IMR-90 (cell line): ENCODE measurements around the gene LRRC72. TPM values are rescaled to one million over a fixed set of nuclear protein-coding genes. Genes with fewer than 3 reads are reported as not detected.

Experiments used
- ATAC-seq: fragments of 200-7000 bp; cut with Tn5 transposase; 2 replicates; pipeline ENCODE4 v1.9.1; 2020; ENCODE audit warnings: low read depth, mild to moderate bottlenecking, moderate library complexity
- BruUV-seq: library from RNA; stranded (reverse); fragments of 400-500 nt; replicated peaks from 2 replicates; lab custom pipeline; 2021; lab: Mats Ljungman, UMichigan
- CTCF ChIA-PET: fragments of 300-600 bp; formaldehyde crosslinking; extraction: SDS; loops from one replicate; lab custom pipeline; 2021; ENCODE audit warnings: antibody characterized with exemption; lab: Yijun Ruan, JAX
- POLR2A ChIA-PET: fragments of 300-600 bp; sonication (Branson Sonifier 250); formaldehyde crosslinking; loops from one replicate; lab custom pipeline; 2022; ENCODE audit warnings: antibody characterized with exemption; ENCODE audit not compliant: unreplicated experiment; lab: Charles Lee
- DNase-seq: peaks from one replicate; pipeline ENCODE4 v3.0.0; 2013
- H2AFZ ChIP-seq: replicated peaks from 2 replicates; pipeline ENCODE3; 2013; ENCODE audit warnings: low read length, mild to moderate bottlenecking; ENCODE audit not compliant: poor library complexity
- H2AK5ac ChIP-seq: 2 replicates; pipeline ENCODE4 v1.6.1; 2013; ENCODE audit warnings: low read depth, low read length, inconsistent platforms
- H2AK9ac ChIP-seq: replicated peaks from 2 replicates; pipeline ENCODE3; 2013; ENCODE audit warnings: mild to moderate bottlenecking, low read depth, low read length, moderate library complexity; ENCODE audit not compliant: poor library complexity
- H2BK120ac ChIP-seq: 2 replicates; pipeline ENCODE4 v1.6.1; 2013; ENCODE audit warnings: low read depth, low read length, inconsistent platforms
- H2BK15ac ChIP-seq: 3 replicates; pipeline ENCODE4 v1.6.1; 2013; ENCODE audit warnings: low read depth, low read length, inconsistent platforms
- H2BK20ac ChIP-seq: 2 replicates; pipeline ENCODE4 v1.6.1; 2013; ENCODE audit warnings: low read depth, mild to moderate bottlenecking, inconsistent platforms, low read length, moderate library complexity
- H2BK5ac ChIP-seq: 2 replicates; pipeline ENCODE4 v1.6.1; 2013; ENCODE audit warnings: mild to moderate bottlenecking, low read depth, low read length, inconsistent platforms; ENCODE audit not compliant: poor library complexity, severe bottlenecking
- H3K14ac ChIP-seq: replicated peaks from 2 replicates; pipeline ENCODE4 v1.6.1; 2013; ENCODE audit warnings: low read depth, low read length, inconsistent platforms
- H3K18ac ChIP-seq: 2 replicates; pipeline ENCODE4 v1.6.1; 2013; ENCODE audit warnings: low read depth, low read length, control low read depth
- H3K23ac ChIP-seq: 2 replicates; pipeline ENCODE4 v1.6.1; 2013; ENCODE audit warnings: low read depth, low read length, inconsistent platforms
- H3K27ac ChIP-seq: 2 replicates; pipeline ENCODE4 v1.5.1; 2013; ENCODE audit warnings: mild to moderate bottlenecking, control low read depth, low read length; ENCODE audit not compliant: insufficient read depth
- H3K27me3 ChIP-seq: 2 replicates; pipeline ENCODE4 v1.6.1; 2013; ENCODE audit warnings: low read length; ENCODE audit not compliant: control insufficient read depth, insufficient read depth
- H3K36me3 ChIP-seq: 2 replicates; pipeline ENCODE4 v1.6.1; 2013; ENCODE audit warnings: low read length, mixed read lengths; ENCODE audit not compliant: control insufficient read depth, insufficient read depth
- H3K4ac ChIP-seq: 2 replicates; pipeline ENCODE4 v1.6.1; 2013; ENCODE audit warnings: low read depth, low read length, inconsistent platforms
- H3K4me1 ChIP-seq: 2 replicates; pipeline ENCODE4 v1.6.1; 2013; ENCODE audit warnings: low read length, mixed read lengths; ENCODE audit not compliant: control insufficient read depth, insufficient read depth
- H3K4me2 ChIP-seq: 2 replicates; pipeline ENCODE4 v1.6.1; 2013; ENCODE audit warnings: low read depth, mild to moderate bottlenecking, control low read depth, low read length, moderate library complexity
- H3K4me3 ChIP-seq: 2 replicates; pipeline ENCODE4 v1.5.1; 2013; ENCODE audit warnings: low read depth, mild to moderate bottlenecking, control low read depth, low read length, moderate library complexity; ENCODE audit not compliant: insufficient read depth
- H3K56ac ChIP-seq: 2 replicates; pipeline ENCODE4 v1.6.1; 2013; ENCODE audit warnings: low read length, inconsistent platforms; ENCODE audit not compliant: insufficient read depth; ENCODE audit errors: extremely low read depth
- H3K79me1 ChIP-seq, 2 experiments: 2 replicates each; pipeline ENCODE4 v1.6.1; 2013; ENCODE audit warnings: low read length in 2 of 2, inconsistent platforms in 1 of 2, low read depth in 1 of 2
- H3K9ac ChIP-seq: 2 replicates; pipeline ENCODE4 v1.6.1; 2013; ENCODE audit warnings: low read depth, low read length, control low read depth
- H3K9me1 ChIP-seq: 2 replicates; pipeline ENCODE4 v1.6.1; 2013; ENCODE audit warnings: low read length, inconsistent platforms; ENCODE audit not compliant: insufficient read depth
- H3K9me3 ChIP-seq: 2 replicates; pipeline ENCODE4 v1.6.1; 2013; ENCODE audit warnings: low read length; ENCODE audit not compliant: control insufficient read depth, insufficient read depth
- H4K20me1 ChIP-seq: 2 replicates; pipeline ENCODE4 v1.6.1; 2013; ENCODE audit warnings: low read length, inconsistent platforms; ENCODE audit not compliant: insufficient read depth
- H4K5ac ChIP-seq: 2 replicates; pipeline ENCODE4 v1.6.1; 2013; ENCODE audit warnings: mild to moderate bottlenecking, low read depth, low read length, control low read depth
- H4K8ac ChIP-seq, 2 experiments: 2 replicates each; pipeline ENCODE4 v1.6.1; 2013; ENCODE audit warnings: low read depth in 2 of 2, low read length in 2 of 2, control low read depth in 1 of 2, inconsistent platforms in 1 of 2
- H4K91ac ChIP-seq: 2 replicates; pipeline ENCODE4 v1.6.1; 2013; ENCODE audit warnings: low read depth, low read length, inconsistent platforms; ENCODE audit not compliant: insufficient read depth
- BHLHE40 ChIP-seq: fragments of 150-350 bp; IDR thresholded peaks from 2 replicates; pipeline ENCODE4 v1.6.1; 2016; ENCODE audit warnings: mild to moderate bottlenecking, low read depth, low read length
- CEBPB ChIP-seq: IDR thresholded peaks from 2 replicates; pipeline ENCODE4 v1.6.1; 2012; ENCODE audit warnings: low read depth, low read length, improper control_type of control experiment
- CHD1 ChIP-seq: IDR thresholded peaks from 2 replicates; pipeline ENCODE4 v1.6.1; 2012; ENCODE audit warnings: low read depth, low read length, improper control_type of control experiment
- CTCF ChIP-seq: conservative IDR thresholded peaks from 2 replicates; pipeline ENCODE4 v1.5.1; 2012; ENCODE audit warnings: mild to moderate bottlenecking, low read depth, low read length, improper control_type of control experiment
- FOS ChIP-seq: fragments of 150-350 bp; IDR thresholded peaks from 2 replicates; pipeline ENCODE4 v1.6.1; 2016; ENCODE audit warnings: low read depth, low read length
- MAZ ChIP-seq: IDR thresholded peaks from 2 replicates; pipeline ENCODE4 v1.6.1; 2012; ENCODE audit warnings: low read depth, mild to moderate bottlenecking, low read length, improper control_type of control experiment, moderate library complexity, borderline replicate concordance
- MXI1 ChIP-seq: IDR thresholded peaks from 2 replicates; pipeline ENCODE4 v1.6.1; 2012; ENCODE audit warnings: low read depth, mild to moderate bottlenecking, low read length, moderate library complexity, borderline replicate concordance
- NFE2L2 ChIP-seq: fragments of 150-350 bp; IDR thresholded peaks from 2 replicates; pipeline ENCODE4 v1.6.1; 2016; ENCODE audit warnings: low read depth, mild to moderate bottlenecking, low read length
- POLR2A ChIP-seq: IDR thresholded peaks from 2 replicates; pipeline ENCODE4 v1.6.1; 2012; ENCODE audit warnings: mild to moderate bottlenecking, low read depth, low read length
- RAD21 ChIP-seq: IDR thresholded peaks from 2 replicates; pipeline ENCODE4 v1.6.1; 2012; ENCODE audit warnings: low read length, improper control_type of control experiment
- RCOR1 ChIP-seq: IDR thresholded peaks from 2 replicates; pipeline ENCODE4 v1.6.1; 2012; ENCODE audit warnings: mild to moderate bottlenecking, low read length, improper control_type of control experiment; ENCODE audit not compliant: insufficient replicate concordance
- USF2 ChIP-seq: fragments of 150-350 bp; IDR thresholded peaks from 2 replicates; pipeline ENCODE4 v1.6.1; 2017; ENCODE audit warnings: mild to moderate bottlenecking, antibody characterized with exemption, low read length, low read depth
- WGBS, 2 experiments: methylation state at CpG; one replicate each; pipeline versions ENCODE4 v1.1.5 to v1.1.7; 2013; ENCODE audit warnings: missing lambda C conversion rate in 2 of 2; ENCODE audit not compliant: insufficient read length in 1 of 2; ENCODE audit errors: extremely low coverage in 2 of 2; 5-methylcytosine and 5-hydroxymethylcytosine counted together
- dilution Hi-C: fragments of 300-500 bp; cut with HindIII; formaldehyde crosslinking; loops from one replicate; pipeline ENCODE4 v1.14.3; 2018; ENCODE audit warnings: low sequenced_read_pairs; ENCODE audit not compliant: unreplicated experiment
- in situ Hi-C: fragments of 300-500 bp; cut with MboI; formaldehyde crosslinking; loops from 3 replicates; pipeline ENCODE4 v1.14.3; 2019; ENCODE audit warnings: low sequenced_read_pairs, inconsistent platforms, mixed read lengths
- intact Hi-C: fragments of 100-400 bp; cut with micrococcal nuclease; formaldehyde crosslinking; loops from 2 replicates; pipeline ENCODE4 v1.10.0; 2022
- polyA plus RNA-seq, 3 experiments: library from polyadenylated mRNA; depleted of rRNA; stranded (reverse); fragments of >200 nt; gene quantifications; 2 replicates each; pipeline ENCODE4 v1.2.3, GENCODE V29; 2012; ENCODE audit warnings: low replicate concordance in 1 of 3
- total RNA-seq: library from RNA; depleted of rRNA; stranded (reverse); fragments of >200 nt; gene quantifications from 2 replicates; pipeline ENCODE4 v1.2.3, GENCODE V29; 2012

The LRRC72 gene
- total and polyA plus RNA-seq, 2 of the 4 experiments (the other 2 are of a cell fraction) = not detected

GRCh38 chr7:16491148-16491547, 35.5 kb upstream of the LRRC72 start:
- Histone ChIP-seq H3K18ac (no peak overlapping the region), H3K9me3 (no peaks in the 10 kb centered on the region), H2AK9ac (no peak overlapping the region), H3K14ac (no peak overlapping the region), H2BK5ac (no peak overlapping the region), H3K56ac (no peak overlapping the region), H3K27ac (no peak overlapping the region), H4K91ac (no peak overlapping the region), H2BK15ac (no peak overlapping the region), H3K4me1 (no peaks in the 10 kb centered on the region), H4K5ac (no peak overlapping the region), H2AK5ac (no peak overlapping the region), H3K79me1 (no peaks in the 10 kb centered on the region), H3K9me1 (no peaks in the 10 kb centered on the region), H4K8ac (no peak overlapping the region), H3K4me2 (no peak overlapping the region), H3K9ac (no peak overlapping the region), H3K27me3 (no peaks in the 10 kb centered on the region), H3K4me3 (no peak overlapping the region), H3K23ac (no peak overlapping the region), H2AFZ (no peak overlapping the region), H3K36me3 (no peaks in the 10 kb centered on the region), H3K4ac (no peak overlapping the region), H4K20me1 (no peaks in the 10 kb centered on the region), H2BK120ac (no peak overlapping the region), H2BK20ac (no peak overlapping the region)
- no CpG with 5 or more reads among the region's 2 CpGs for WGBS, 2 experiments
- no TSS peak for BruUV-seq
- ChIA-PET CTCF (no interaction called here), POLR2A (no interaction called here)
- DNase-seq = no peak
- intact Hi-C loops (no loop called here), dilution Hi-C loops (no loop called here), in situ Hi-C loops (no loop called here)
- no peak for ATAC-seq
- TF ChIP-seq MXI1 (no peak), POLR2A (no peak), CHD1 (no peak), BHLHE40 (no peak), RCOR1 (no peak), NFE2L2 (no peak), CTCF (no peak), RAD21 (no peak), CEBPB (no peak), USF2 (no peak), FOS (no peak), MAZ (no peak)
